HCT116 (cell line): ENCODE data around the gene INHBE.

Source experiments
- CBX3 ChIP-seq: IDR thresholded peaks from 2 replicates; pipeline ENCODE4 v1.6.1; 2012; ENCODE audit warnings: low read depth
- CEBPB ChIP-seq: IDR thresholded peaks from 2 replicates; pipeline ENCODE4 v1.6.1; 2012; ENCODE audit warnings: low read depth
- CTCF ChIP-seq, 3 experiments: fragments of 200-600 bp in 1 of 3; sonication (generic) in 1 of 3; IDR thresholded peaks in 2 of 3; conservative IDR thresholded peaks in 1 of 3; 2 replicates each; pipeline ENCODE4 v1.5.1; 2012 to 2017; ENCODE audit warnings: low read depth in 2 of 3, low read length in 2 of 3, antibody characterized with exemption in 1 of 3, borderline replicate concordance in 1 of 3, control low read depth in 1 of 3, mild to moderate bottlenecking in 1 of 3, mixed read lengths in 1 of 3, mixed run types in 1 of 3, moderate library complexity in 1 of 3; ENCODE audit not compliant: insufficient read depth in 1 of 3
- EGR1 ChIP-seq: IDR thresholded peaks from 2 replicates; pipeline ENCODE4 v1.6.1; 2012; ENCODE audit warnings: low read depth
- ELF1 ChIP-seq: IDR thresholded peaks from 2 replicates; pipeline ENCODE4 v1.6.1; 2012; ENCODE audit warnings: low read depth, borderline replicate concordance
- EZH2 ChIP-seq: fragments of 200-600 bp; sonication (generic); IDR thresholded peaks from 2 replicates; pipeline ENCODE4 v1.6.1; 2017; ENCODE audit warnings: antibody characterized with exemption, mixed run types
- FOSL1 ChIP-seq: IDR thresholded peaks from 2 replicates; pipeline ENCODE4 v1.6.1; 2012; ENCODE audit warnings: low read depth
- POLR2A ChIP-seq: IDR thresholded peaks from 2 replicates; pipeline ENCODE4 v1.7.0; 2011; ENCODE audit warnings: borderline replicate concordance; ENCODE audit not compliant: insufficient read depth, insufficient read length; ENCODE audit errors: extremely low read depth
- POLR2AphosphoS5 ChIP-seq: IDR thresholded peaks from 2 replicates; pipeline ENCODE4 v1.6.1; 2011; ENCODE audit warnings: mild to moderate bottlenecking, low read depth, low read length, moderate library complexity
- REST ChIP-seq: IDR thresholded peaks from 2 replicates; pipeline ENCODE4 v1.6.1; 2012; ENCODE audit warnings: low read depth
- SP1 ChIP-seq: IDR thresholded peaks from 2 replicates; pipeline ENCODE4 v1.6.1; 2012; ENCODE audit warnings: low read depth
- SRF ChIP-seq: IDR thresholded peaks from 2 replicates; pipeline ENCODE4 v1.6.1; 2012; ENCODE audit warnings: low read depth
- ZNF274 ChIP-seq: fragments of 200-500 bp; sonication (Bioruptor generic); IDR thresholded peaks from 2 replicates; pipeline ENCODE4 v1.6.1; 2014; ENCODE audit warnings: mild to moderate bottlenecking, low read depth, low read length, inconsistent platforms
- TF ChIP-seq, protein P1 (sequence below): IDR thresholded peaks from 2 replicates; pipeline ENCODE4 v1.6.1; 2012

GRCh38 chr12:57460468-57460784, 5.3 kb downstream of the INHBE start:
- TF ChIP-seq REST (no peak), CTCF (IDR thresholded peaks at IDR 0.05 in 2 of 3, conservative IDR thresholded peaks at IDR 0.05 in 1 of 3; ENCODE audit: borderline replicate concordance in 1 of 3, insufficient read depth in 1 of 3, low read depth in 2 of 3, low read length in 2 of 3) (no peak), POLR2AphosphoS5 (no peak), ZNF274 (no peak), CEBPB (no peak), EZH2 (no peak), EGR1 (no peak), SRF (no peak), SP1 (no peak), POLR2A (no peak), CBX3 (no peak), ELF1 (no peak), FOSL1 (no peak)
- TF ChIP-seq, protein P1, sequence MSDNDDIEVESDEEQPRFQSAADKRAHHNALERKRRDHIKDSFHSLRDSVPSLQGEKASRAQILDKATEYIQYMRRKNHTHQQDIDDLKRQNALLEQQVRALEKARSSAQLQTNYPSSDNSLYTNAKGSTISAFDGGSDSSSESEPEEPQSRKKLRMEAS, result no peak
